HepG2 (cell line): ENCODE measurements around the gene RHOV. TPM values are rescaled to one million over a fixed set of nuclear protein-coding genes. Genes with fewer than 3 reads are reported as not detected.

Experiments used
- ATAC-seq: fragments of 200-7000 bp; cut with Tn5 transposase; 3 replicates; pipeline ENCODE4 v1.9.1; 2020; ENCODE audit warnings: mild to moderate bottlenecking, moderate library complexity
- BruUV-seq: library from RNA; stranded (reverse); fragments of 400-500 nt; replicated peaks from 2 replicates; lab custom pipeline; 2021; lab: Mats Ljungman, UMichigan
- CTCF ChIA-PET: fragments of 300-600 bp; formaldehyde crosslinking; extraction: SDS; loops from one replicate; lab custom pipeline; 2021; ENCODE audit warnings: low total read pairs, inconsistent platforms, low intra/inter-chr PET ratio; lab: Yijun Ruan, JAX
- POLR2A ChIA-PET: fragments of 350-600 bp; sonication (Branson Sonifier 250); formaldehyde crosslinking; loops from one replicate; lab custom pipeline; 2020; ENCODE audit warnings: antibody characterized with exemption, inconsistent platforms; lab: Yijun Ruan, JAX
- DNase-seq: peaks from one replicate; pipeline ENCODE4 v3.0.0-alpha.2; 2015; ENCODE audit warnings: low spot score
- FAIRE-seq: peaks from 3 replicates; lab custom pipeline; 2011; peaks lifted over from hg19 to GRCh38; lab: Jason Lieb, UNC
- H2AFZ ChIP-seq: one replicate; pipeline ENCODE4 v1.6.1; 2011; ENCODE audit warnings: low read length, inconsistent platforms
- H3K27ac ChIP-seq: fragments of 300-600 bp; 3 replicates; pipeline ENCODE4 v1.8.0; 2011; ENCODE audit warnings: mixed run types, mild to moderate bottlenecking, mixed read lengths, low read length, inconsistent platforms; ENCODE audit not compliant: insufficient read depth; ENCODE audit errors: extremely low read length
- H3K27me3 ChIP-seq, 2 experiments: fragments of 200-600 bp in 1 of 2; 2 replicates in 1 of 2; 3 replicates in 1 of 2; pipeline versions ENCODE4 v1.6.0 to v1.8.0; 2011; ENCODE audit warnings: low read length in 2 of 2, mild to moderate bottlenecking in 2 of 2, moderate library complexity in 2 of 2, inconsistent platforms in 1 of 2; ENCODE audit not compliant: insufficient read depth in 2 of 2, control insufficient read depth in 1 of 2
- H3K36me3 ChIP-seq, 2 experiments: fragments of 200-600 bp in 1 of 2; replicated peaks in 1 of 2; 2 replicates in 1 of 2; 3 replicates in 1 of 2; pipeline versions ENCODE4 v1.5.1 to v1.8.0; 2011; ENCODE audit warnings: low read length in 2 of 2, inconsistent platforms in 1 of 2; ENCODE audit not compliant: insufficient read depth in 2 of 2, control insufficient read depth in 1 of 2
- H3K4me1 ChIP-seq: 2 replicates; pipeline ENCODE4 v1.5.1; 2012; ENCODE audit warnings: low read length, inconsistent platforms; ENCODE audit not compliant: insufficient read depth
- H3K4me2 ChIP-seq: 2 replicates; pipeline ENCODE4 v1.6.0; 2011; ENCODE audit warnings: low read depth, low read length, inconsistent platforms
- H3K4me3 ChIP-seq, 3 experiments: fragments of 200-600 bp in 1 of 3; sonication (generic), shearing (Covaris generic) in 1 of 3; replicated peaks in 1 of 3; 2 replicates each; pipeline ENCODE4 v1.5.1; 2011 to 2016; ENCODE audit warnings: low read length in 3 of 3, inconsistent platforms in 2 of 3, low read depth in 2 of 3, mild to moderate bottlenecking in 2 of 3, control low read depth in 1 of 3, mixed read lengths in 1 of 3; ENCODE audit not compliant: insufficient read depth in 1 of 3
- H3K79me2 ChIP-seq: one replicate; pipeline ENCODE4 v1.6.1; 2011; ENCODE audit warnings: low read length, inconsistent platforms; ENCODE audit not compliant: insufficient read depth
- H3K9ac ChIP-seq: 2 replicates; pipeline ENCODE4 v1.6.0; 2011; ENCODE audit warnings: mild to moderate bottlenecking, low read depth, low read length, inconsistent platforms; ENCODE audit not compliant: insufficient read depth
- H3K9me3 ChIP-seq: 2 replicates; pipeline ENCODE4 v1.5.1; 2012; ENCODE audit warnings: mild to moderate bottlenecking, low read length
- H4K20me1 ChIP-seq: 2 replicates; pipeline ENCODE4 v1.6.0; 2011; ENCODE audit warnings: inconsistent platforms, mild to moderate bottlenecking, low read length, moderate library complexity; ENCODE audit not compliant: insufficient read depth
- ARNT2 ChIP-seq: sonication (generic); formaldehyde crosslinking; IDR thresholded peaks from 2 replicates; pipeline ENCODE4 v1.8.0; 2022; ENCODE audit warnings: mild to moderate bottlenecking, low read depth, missing genetic modification reagents, moderate library complexity
- CEBPZ ChIP-seq: IDR thresholded peaks from 2 replicates; pipeline ENCODE4 v1.6.1; 2012; ENCODE audit warnings: low read length, improper control_type of control experiment
- EHMT2 ChIP-seq: fragments of 200-600 bp; sonication (generic); IDR thresholded peaks from 2 replicates; pipeline ENCODE4 v1.7.0; 2017; ENCODE audit warnings: antibody characterized with exemption, low read depth, low read length, borderline replicate concordance
- GABPA ChIP-seq, 2 experiments: IDR thresholded peaks; 2 replicates each; pipeline ENCODE4 v1.6.1; 2011 to 2016; ENCODE audit warnings: low read depth in 2 of 2, low read length in 1 of 2, missing biosample characterization in 1 of 2, missing genetic modification characterization in 1 of 2
- HNRNPL ChIP-seq: fragments of 200-400 bp; formaldehyde crosslinking; IDR thresholded peaks from 2 replicates; pipeline ENCODE4 v1.6.1; 2017; ENCODE audit warnings: mild to moderate bottlenecking, low read depth, low read length
- KAT7 ChIP-seq: IDR thresholded peaks from 2 replicates; pipeline ENCODE4 v1.6.1; 2018; ENCODE audit warnings: borderline replicate concordance, missing compliant biosample characterization
- KDM2A ChIP-seq: sonication (generic); formaldehyde crosslinking; IDR thresholded peaks from 2 replicates; pipeline ENCODE4 v1.4.0; 2020; ENCODE audit warnings: low read depth, missing genetic modification reagents, borderline replicate concordance
- PHB2 ChIP-seq: fragments of 450-650 bp; IDR thresholded peaks from 2 replicates; pipeline ENCODE4 v1.6.1; 2018; ENCODE audit not compliant: partially characterized antibody
- ZFP91 ChIP-seq: sonication (generic); formaldehyde crosslinking; IDR thresholded peaks from 2 replicates; pipeline ENCODE4 v1.9.0; 2022; ENCODE audit warnings: missing genetic modification reagents, mild to moderate bottlenecking, borderline replicate concordance
- ZKSCAN8 ChIP-seq: IDR thresholded peaks from 2 replicates; pipeline ENCODE4 v1.6.1; 2016; ENCODE audit warnings: borderline replicate concordance, missing genetic modification reagents, missing compliant biosample characterization
- ZNF224 ChIP-seq: sonication (generic); formaldehyde crosslinking; IDR thresholded peaks from 2 replicates; pipeline ENCODE4 v1.5.0; 2020; ENCODE audit warnings: mild to moderate bottlenecking, missing genetic modification reagents
- ZNF543 ChIP-seq: sonication (generic); formaldehyde crosslinking; IDR thresholded peaks from 2 replicates; pipeline ENCODE4 v1.4.0; 2020; ENCODE audit warnings: mild to moderate bottlenecking, missing genetic modification reagents
- ZNF563 ChIP-seq: sonication (generic); formaldehyde crosslinking; IDR thresholded peaks from 2 replicates; pipeline ENCODE4 v1.8.0; 2022; ENCODE audit warnings: mild to moderate bottlenecking, moderate library complexity, missing genetic modification reagents
- ZNF660 ChIP-seq: sonication (generic); formaldehyde crosslinking; IDR thresholded peaks from 2 replicates; pipeline ENCODE4 v1.5.1; 2020; ENCODE audit warnings: mild to moderate bottlenecking, low read depth, missing genetic modification reagents, borderline replicate concordance
- ZNF720 ChIP-seq: sonication (generic); formaldehyde crosslinking; IDR thresholded peaks from 2 replicates; pipeline ENCODE4 v1.4.0; 2020; ENCODE audit warnings: missing genetic modification reagents
- ZNF841 ChIP-seq: sonication (generic); formaldehyde crosslinking; IDR thresholded peaks from 2 replicates; pipeline ENCODE4 v1.8.1; 2023; ENCODE audit warnings: missing genetic modification reagents, borderline replicate concordance
- WGBS: methylation state at CpG from one replicate; pipeline ENCODE4 v1.1.6; 2017; ENCODE audit warnings: low lambda C conversion rate; 5-methylcytosine and 5-hydroxymethylcytosine counted together
- in situ Hi-C: cut with HindIII; loops from 2 replicates; pipeline ENCODE4 v1.10.0; 2017; ENCODE audit warnings: low pct_unique_long_range_greater_than_20kb; ENCODE audit not compliant: extremely low pct_ligation_motif_present
- intact Hi-C: fragments of 100-400 bp; cut with micrococcal nuclease; formaldehyde crosslinking; loops from one replicate; pipeline ENCODE4 v1.10.0; 2022; ENCODE audit not compliant: unreplicated experiment
- polyA plus RNA-seq, 8 experiments: library from polyadenylated mRNA; depleted of rRNA in 3 of 8; stranded (reverse) in 7 of 8; unstranded in 1 of 8; fragments of >200 nt; fragmentation: Illumina TruSeq in 4 of 8; extraction: Trizol in 4 of 8; gene quantifications; 2 replicates each; pipeline versions ENCODE4 v1.2.1 to v1.2.3, GENCODE V29; 2011 to 2016; ENCODE audit warnings: low read depth in 4 of 8, missing spikeins in 1 of 8, mixed read lengths in 1 of 8; ENCODE audit not compliant: insufficient read depth in 1 of 8
- total RNA-seq, 5 experiments: library from RNA; depleted of rRNA; stranded (reverse); fragments of >200 nt; fragmentation: Illumina TruSeq; extraction: Trizol; gene quantifications; 2 replicates each; pipeline ENCODE4 v1.2.3, GENCODE V29; 2016; ENCODE audit warnings: low read depth in 1 of 5

The RHOV gene
- total and polyA plus RNA-seq, 2 of the 13 experiments (the other 11 are each of a cell fraction or from before 2014, with no cell fraction given): 0.17 to 0.18 TPM

- TF ChIP-seq GABPA (IDR thresholded peaks at IDR 0.05; ENCODE audit: low read depth, low read length): no peak
- peak; percentile 49; the same call in 1 of the 2 replicates for TF ChIP-seq GABPA (CRISPR knock-in tag; IDR thresholded peaks at IDR 0.05; ENCODE audit: low read depth)
Measured at GRCh38 chr15:40918799-40919392, 44.9 kb upstream of the RHOV start (continued).

- ATAC-seq (peak; percentile 31), DNase-seq (no peak), FAIRE-seq (no peak)
- no peaks in the 10 kb centered on the region for H4K20me1 ChIP-seq
- no peak overlapping the region for H2AFZ ChIP-seq
- H3K4me3 ChIP-seq: peak overlapping the region; percentile 20 to 71 (median 54)
- H3K36me3 ChIP-seq: no peaks in the 10 kb centered on the region
- ChIA-PET POLR2A (interaction anchor here (0.7 to 2.6 kb wide), 3 partner anchors 10 to 12 kb away, joined by 4 to 10 read pairs (median 4); partner anchors contain the start of gene DLL4), CTCF (interaction anchor here (1.0 kb wide), 1 partner anchor 12 kb away, joined by 3 read pairs; no protein-coding TSS in a partner anchor)
- no peaks in the 10 kb centered on the region for H3K9me3 ChIP-seq
- peaks cover 3 to 36% of the 10 kb centered on the region in 2 experiments; a peak in 3 of 5 replicates for H3K27me3 ChIP-seq
- H3K27ac ChIP-seq: no peak overlapping the region
- peaks cover 81% of the 10 kb centered on the region for H3K4me1 ChIP-seq
- H3K4me2 ChIP-seq: peak overlapping the region; percentile 92
- in situ Hi-C loops (no loop called here), intact Hi-C loops (no loop called here)
- H3K9ac ChIP-seq: peak overlapping the region; percentile 56
- H3K79me2 ChIP-seq: no peaks in the 10 kb centered on the region
- no TSS peak for BruUV-seq
- 38% methylated on average over 4 of the region's 15 CpGs for WGBS
- TF ChIP-seq ZNF660: no peak
- 0 out of 2 replicates have a peak, but pooled peaks have one; percentile 24 for TF ChIP-seq KDM2A (CRISPR knock-in tag)
- no peak for TF ChIP-seq ZNF720 (CRISPR knock-in tag)
- TF ChIP-seq HNRNPL: peak; percentile 63
- no peak for TF ChIP-seq ZNF841 (CRISPR knock-in tag)
- TF ChIP-seq EHMT2: no peak
- TF ChIP-seq ZFP91 (CRISPR knock-in tag): peak; percentile 82
- no peak for TF ChIP-seq ZKSCAN8 (CRISPR knock-in tag)
- TF ChIP-seq PHB2: no peak
- no peak for TF ChIP-seq KAT7 (CRISPR knock-in tag)
- TF ChIP-seq ZNF563: no peak
- no peak for TF ChIP-seq CEBPZ
- TF ChIP-seq ZNF224 (CRISPR knock-in tag): 0 out of 2 replicates have a peak, but pooled peaks have one; percentile 77
- TF ChIP-seq ZNF543 (CRISPR knock-in tag): 0 out of 2 replicates have a peak, but pooled peaks have one; percentile 13
- TF ChIP-seq ARNT2 (CRISPR knock-in tag): 0 out of 2 replicates have a peak, but pooled peaks have one; percentile 29
Measured at GRCh38 chr15:40918146-40918798, 44.2 kb upstream of the RHOV start.
